HG02610 (cell line): ENCODE measurements around the gene RAB5B.
"Not testable (repeated sequence)": the region's sequence is repeated elsewhere in the genome, so short reads cannot be mapped to it uniquely, and the experiment has no call there.

Experiments used
- ATAC-seq: cut with Tn5 transposase; IDR thresholded peaks from one replicate; pipeline ENCODE4 v1.9.1; 2021; ENCODE audit warnings: mild to moderate bottlenecking, moderate library complexity; ENCODE audit not compliant: unreplicated experiment

Gene RAB5B

DNA sequence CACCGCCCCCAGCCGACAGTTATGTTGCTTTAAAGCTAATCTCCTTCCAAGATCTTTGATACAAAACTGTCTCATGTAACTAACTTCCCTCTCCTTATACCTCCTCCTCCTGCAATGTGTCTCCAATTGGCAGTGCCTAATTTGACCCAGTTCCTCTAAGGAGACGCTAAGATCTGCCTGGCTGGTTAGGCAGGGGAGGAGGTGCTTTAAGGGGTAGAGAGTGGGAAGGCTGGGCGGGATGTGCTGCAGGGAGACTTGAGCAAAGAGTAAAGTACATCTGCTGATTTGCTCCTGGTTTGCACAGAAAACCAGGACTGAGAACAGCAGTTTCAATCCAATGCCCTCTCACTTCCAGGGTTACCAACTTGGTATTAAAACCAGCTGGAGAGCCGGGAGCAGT is 39.6 kb downstream of the RAB5B start:
- ATAC-seq, result no peak

DNA sequence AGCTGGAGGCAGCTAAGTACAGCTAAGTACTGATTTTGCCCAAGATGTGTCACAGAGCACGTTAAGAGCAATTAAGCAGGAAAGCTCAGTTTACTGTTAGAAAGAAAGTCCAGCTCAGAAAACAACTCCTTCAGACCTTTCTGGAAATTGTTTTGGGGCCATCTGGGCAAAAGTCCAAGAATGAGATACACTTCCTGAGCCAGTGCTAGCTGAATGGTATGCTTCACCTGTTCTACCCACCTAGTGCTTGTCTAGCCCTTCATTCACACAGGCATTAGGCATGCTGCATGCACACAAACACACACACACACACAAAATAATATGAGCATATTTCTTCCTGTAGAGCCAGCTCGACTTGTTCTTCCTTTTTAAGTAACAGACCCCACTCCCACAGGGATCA is 40.3 kb downstream of the RAB5B start:
- no peak for ATAC-seq

DNA sequence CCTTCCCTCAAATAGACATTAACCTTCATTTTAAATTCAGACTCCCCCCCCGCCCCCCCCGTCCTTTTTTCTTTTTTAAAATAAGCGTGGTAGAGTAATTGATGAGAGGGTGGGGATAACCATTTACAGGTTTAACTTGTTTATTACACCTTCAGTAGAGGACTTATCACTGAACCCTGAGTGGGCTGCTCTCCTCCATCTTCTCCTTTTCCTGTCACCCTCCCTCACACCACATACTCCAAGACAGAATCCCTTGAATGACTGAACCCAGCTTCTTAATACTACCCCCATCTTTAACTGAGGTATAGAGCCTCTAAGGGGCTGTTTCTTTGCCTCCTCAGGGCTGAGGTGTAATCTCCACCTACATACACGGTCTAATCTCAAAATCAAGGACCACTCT is 43.3 kb downstream of the RAB5B start:
- ATAC-seq, result no peak

DNA sequence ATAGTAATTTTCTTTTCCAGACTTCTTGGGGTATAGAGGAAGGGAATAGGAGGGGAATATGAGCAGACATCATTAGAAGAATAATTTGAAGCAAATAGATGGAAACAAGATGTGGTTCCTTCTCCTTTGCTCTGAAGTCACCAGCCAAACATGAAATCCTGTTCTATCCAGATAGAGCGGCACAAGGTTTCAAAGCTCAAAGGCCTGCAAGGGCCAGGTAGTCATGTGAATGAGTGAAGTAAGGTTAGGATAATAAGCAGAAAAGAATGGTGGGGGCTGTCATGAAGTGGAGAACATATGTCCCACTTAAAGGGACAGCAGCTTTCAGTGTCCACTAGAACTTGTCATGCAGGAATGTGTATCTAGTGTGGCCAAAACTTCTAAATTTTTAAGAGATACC is 44.5 kb downstream of the RAB5B start:
- ATAC-seq, result no peak

DNA sequence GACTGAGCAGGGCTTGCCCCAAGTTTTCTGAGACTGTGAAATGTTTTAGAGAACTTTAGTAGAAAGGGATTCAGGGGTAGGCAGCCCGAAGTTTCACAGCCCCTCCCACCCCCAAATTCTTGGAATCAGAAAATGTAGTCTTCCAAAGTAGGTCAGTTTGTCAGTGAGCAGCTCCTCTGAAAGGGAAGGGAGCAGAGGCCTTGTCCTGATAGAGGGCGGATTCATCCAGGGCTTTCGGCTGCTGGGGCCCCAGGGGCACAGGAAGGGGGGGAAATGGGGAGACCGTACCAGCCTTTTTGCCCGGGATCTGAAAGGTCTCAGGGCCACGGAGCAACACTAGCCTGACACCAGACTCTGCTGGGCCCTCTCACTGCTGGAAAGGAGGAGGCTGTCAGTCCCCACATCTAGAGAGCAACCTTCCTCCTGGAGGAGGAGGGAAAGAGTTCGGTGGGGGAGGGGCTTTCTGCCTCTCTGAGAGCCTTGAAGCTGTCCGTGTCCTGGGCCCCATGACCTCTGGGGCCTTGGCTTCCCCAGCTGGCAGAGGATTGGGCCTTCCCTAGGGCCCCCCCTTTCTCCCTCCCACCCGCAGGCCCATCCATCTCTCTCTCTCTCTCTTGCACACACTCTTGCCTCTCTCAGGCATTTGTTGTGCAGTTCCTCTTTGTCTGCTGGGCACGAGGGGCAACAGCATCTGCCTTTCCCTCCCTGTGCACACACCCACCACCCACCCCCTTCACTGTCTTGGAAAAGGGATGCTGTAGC is 46.7 kb downstream of the RAB5B start, which contains the start of gene IKZF4:
IKZF4 (plus strand) TSS at position 621 of the 762 bp plus-strand sequence. CDS start 451 bp downstream, outside the sequence.
- ATAC-seq, result no peak

DNA sequence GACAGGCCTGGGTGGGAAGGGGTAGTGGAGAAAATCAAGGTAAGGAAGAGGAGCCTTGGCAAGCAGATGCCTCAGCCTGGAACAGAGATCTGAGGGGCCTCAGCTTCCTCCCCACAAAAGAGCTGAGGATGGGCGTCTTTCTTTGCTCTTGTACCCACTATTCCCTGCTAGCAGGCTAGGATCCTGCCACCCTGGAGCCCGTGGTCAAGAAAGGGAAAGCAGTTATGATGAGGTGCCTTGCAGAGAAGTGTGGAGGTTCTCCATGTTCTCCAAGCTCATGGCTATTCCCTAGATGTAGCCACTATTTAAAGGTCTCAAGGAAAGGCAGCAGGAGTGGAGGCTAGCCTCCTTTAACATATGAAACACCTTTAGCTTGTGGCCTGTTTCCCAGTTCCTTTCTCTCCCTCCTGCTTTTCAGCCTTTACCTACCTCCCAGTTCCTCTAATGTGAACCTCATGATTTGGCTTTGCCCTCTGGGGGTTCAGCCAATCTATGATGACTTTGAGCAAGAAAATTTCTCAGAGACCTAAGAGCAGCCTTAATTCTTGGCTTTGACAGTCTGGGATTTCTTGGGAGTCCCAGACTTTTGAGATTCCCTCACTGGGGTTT is 48.1 kb downstream of the RAB5B start:
- ATAC-seq, result no peak

DNA sequence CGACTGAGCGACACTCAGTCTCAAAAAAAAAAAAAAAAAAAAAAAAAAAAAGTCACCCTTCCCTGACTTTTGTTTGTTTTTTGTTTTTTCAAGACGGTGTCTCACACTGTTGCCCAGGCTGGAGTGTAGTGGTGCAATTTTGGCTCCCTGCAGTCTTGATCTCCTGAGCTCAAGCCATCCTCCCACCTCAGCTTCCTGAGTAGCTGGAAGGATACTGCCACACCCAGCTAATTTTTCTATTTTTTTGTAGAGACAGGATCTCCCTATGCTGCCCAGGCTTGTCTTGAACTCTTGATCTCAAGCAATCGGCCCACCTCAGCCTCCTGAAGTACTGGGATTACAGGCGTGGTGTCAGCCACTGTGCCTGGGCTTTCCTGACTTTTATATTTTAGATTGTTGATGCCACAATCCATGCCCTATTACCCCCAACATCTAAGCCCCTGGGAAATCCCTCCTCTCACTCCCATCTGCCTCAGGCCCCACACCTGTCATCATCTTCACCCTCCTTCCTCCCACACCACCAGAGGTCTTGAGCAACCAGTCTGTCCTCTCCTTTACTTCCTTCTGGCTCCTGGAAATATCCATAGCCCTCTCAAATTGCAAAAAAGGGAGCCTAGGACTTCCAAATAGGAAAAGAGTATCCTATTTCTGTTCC is 54.8 kb downstream of the RAB5B start:
- ATAC-seq, result no peak

DNA sequence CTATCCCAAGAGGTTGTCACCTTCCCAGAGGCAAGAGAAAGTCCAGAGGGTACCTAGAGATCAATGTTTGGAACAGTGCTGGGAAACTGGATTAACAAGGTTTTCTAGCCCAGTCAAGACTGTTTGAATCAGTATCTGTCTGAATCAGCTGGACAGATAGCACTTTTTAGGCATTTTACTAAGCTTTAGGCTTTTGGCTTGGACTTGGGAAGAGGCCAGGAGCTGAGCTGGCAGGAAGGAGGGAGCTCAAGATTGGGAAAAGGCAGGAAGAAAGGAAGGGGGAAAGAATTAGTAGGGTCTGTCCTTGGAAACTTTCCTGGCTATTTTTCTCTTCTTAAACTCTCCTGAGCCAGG is 55.3 kb downstream of the RAB5B start:
- no peak for ATAC-seq

DNA sequence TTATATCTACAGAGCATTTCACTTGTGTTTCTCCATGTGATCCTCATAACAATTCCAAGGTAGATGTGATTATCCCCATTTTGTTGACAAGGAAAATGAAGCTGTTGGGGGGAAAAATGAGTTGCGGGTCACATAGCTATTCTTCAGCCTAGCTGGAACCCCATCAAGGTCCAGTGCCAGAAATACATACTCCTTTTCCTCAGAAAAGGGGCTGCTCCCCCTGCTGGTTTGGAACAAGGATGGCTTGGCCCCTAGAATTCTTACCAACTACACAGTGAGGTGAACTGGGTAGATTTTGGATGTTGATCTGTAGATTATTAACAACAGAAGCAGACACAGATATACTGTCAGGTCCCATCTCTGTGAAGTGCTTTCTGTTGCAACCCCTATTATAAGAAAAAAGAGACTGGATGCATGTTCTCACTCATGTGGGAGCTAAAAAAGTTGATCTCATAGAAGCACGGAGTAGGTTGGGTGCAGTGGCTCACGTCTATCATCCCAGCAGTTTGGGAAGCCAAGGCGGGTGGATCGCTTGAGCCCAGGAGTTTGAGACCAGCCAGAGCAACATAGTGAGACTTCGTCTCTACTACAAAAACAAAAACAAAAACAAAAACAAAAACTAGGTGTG is 55.9 kb downstream of the RAB5B start:
- ATAC-seq, result no peak

DNA sequence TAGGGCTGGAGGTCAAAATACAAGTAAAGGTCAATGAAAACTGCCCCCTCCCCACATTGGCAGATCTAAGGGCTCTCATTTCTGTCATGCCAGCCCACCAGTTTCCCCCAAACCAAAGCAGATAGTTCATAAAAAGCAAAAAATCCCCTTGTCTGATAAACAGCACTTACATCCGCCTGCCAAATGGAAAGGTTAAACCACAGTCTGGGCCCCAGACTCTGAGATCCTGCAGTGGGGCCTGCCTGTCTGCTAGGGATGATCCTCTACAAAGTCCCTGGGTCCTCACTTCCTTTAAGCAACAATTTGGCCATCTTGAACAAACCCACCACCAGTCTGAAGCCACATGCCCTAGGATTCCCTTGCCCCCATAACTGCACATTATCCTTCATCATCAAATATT is 58.1 kb downstream of the RAB5B start:
- no peak for ATAC-seq

DNA sequence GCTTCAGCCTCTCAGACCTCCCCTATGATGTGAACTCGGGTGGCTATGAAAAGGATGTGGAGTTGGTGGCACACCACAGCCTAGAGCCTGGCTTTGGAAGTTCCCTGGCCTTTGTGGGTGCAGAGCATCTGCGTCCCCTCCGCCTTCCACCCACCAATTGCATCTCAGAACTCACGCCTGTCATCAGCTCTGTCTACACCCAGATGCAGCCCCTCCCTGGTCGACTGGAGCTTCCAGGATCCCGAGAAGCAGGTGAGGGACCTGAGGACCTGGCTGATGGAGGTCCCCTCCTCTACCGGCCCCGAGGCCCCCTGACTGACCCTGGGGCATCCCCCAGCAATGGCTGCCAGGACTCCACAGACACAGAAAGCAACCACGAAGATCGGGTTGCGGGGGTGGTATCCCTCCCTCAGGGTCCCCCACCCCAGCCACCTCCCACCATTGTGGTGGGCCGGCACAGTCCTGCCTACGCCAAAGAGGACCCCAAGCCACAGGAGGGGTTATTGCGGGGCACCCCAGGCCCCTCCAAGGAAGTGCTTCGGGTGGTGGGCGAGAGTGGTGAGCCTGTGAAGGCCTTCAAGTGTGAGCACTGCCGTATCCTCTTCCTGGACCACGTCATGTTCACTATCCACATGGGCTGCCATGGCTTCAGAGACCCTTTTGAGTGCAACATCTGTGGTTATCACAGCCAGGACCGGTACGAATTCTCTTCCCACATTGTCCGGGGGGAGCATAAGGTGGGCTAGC is 60.9 kb downstream of the RAB5B start:
- no peak for ATAC-seq

DNA sequence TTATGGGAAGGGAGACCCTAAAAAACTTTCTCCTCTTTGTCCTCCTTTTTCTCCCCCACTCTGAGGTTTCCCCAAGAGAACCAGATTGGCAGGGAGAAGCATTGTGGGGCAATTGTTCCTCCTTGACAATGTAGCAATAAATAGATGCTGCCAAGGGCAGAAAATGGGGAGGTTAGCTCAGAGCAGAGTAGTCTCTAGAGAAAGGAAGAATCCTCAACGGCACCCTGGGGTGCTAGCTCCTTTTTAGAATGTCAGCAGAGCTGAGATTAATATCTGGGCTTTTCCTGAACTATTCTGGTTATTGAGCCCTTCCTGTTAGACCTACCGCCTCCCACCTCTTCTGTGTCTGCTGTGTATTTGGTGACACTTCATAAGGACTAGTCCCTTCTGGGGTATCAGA is 63.3 kb downstream of the RAB5B start:
- ATAC-seq, result no peak

DNA sequence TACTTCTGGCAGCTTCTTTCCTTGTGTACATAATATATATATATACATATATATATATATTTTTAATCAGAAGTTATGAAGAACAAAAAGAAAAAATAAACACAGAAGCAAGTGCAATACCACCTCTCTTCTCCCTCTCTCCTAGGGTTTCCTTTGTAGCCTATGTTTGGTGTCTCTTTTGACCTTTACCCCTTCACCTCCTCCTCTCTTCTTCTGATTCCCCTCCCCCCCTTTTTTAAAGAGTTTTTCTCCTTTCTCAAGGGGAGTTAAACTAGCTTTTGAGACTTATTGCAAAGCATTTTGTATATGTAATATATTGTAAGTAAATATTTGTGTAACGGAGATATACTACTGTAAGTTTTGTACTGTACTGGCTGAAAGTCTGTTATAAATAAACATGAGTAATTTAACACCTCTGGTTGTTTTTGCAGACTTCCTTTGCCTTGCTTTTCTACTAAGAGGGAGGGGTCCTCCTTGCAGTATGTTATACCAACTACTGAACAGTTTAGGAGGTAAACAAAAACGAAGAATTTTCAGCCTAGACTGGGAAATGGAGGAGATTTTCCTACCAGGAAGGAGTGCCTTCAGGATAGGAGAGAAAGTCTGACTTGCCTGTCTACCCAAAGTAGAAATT is 64.3 kb downstream of the RAB5B start:
- ATAC-seq, result no peak

DNA sequence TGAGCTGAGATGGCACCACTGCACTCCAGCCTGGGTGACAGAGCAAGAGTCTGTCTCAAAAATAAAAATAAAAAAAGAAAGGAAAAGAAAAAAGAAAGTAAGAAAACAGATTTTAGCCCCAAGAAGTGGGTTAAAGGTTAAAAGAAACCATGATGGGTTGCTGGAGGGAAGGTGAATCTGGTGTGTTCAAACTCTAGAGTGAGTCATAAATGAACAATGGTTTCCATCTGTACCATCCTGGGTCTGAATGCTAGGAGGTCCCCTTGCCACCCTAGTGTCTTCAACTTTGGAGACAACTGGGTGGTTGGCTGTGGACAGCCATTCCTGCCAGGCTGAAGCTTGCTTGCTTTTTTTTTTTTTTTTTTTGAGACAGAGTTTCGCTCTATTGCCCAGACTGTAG is 66.3 kb downstream of the RAB5B start:
- ATAC-seq, result no peak

DNA sequence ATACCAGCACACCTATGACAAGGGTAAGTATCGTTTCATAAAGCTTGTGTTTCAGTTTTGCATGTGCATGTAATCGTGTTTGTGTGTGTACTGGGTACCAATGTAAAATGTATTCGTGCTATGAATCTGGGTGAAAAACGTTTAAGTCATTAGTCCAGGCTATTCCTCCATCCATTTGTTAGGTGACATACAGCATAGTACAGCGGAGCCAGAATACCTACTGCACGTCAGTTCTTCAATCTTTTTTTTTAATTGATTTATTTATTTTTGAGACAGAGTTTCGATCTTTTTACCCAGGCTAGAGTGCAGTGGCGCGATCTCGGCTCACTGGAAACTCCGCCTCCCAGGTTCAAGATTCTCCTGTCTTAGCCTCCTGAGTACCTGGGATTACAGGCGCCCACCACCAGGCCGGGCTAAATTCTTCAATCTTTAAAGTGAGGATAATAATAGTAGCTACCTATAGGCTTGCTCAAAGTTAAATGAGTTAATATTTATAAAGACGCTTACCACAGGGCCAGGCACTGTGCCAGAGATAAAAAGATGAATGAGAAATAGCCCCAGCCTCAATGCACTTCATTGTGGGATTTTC is 67.2 kb downstream of the RAB5B start:
- no peak for ATAC-seq

DNA sequence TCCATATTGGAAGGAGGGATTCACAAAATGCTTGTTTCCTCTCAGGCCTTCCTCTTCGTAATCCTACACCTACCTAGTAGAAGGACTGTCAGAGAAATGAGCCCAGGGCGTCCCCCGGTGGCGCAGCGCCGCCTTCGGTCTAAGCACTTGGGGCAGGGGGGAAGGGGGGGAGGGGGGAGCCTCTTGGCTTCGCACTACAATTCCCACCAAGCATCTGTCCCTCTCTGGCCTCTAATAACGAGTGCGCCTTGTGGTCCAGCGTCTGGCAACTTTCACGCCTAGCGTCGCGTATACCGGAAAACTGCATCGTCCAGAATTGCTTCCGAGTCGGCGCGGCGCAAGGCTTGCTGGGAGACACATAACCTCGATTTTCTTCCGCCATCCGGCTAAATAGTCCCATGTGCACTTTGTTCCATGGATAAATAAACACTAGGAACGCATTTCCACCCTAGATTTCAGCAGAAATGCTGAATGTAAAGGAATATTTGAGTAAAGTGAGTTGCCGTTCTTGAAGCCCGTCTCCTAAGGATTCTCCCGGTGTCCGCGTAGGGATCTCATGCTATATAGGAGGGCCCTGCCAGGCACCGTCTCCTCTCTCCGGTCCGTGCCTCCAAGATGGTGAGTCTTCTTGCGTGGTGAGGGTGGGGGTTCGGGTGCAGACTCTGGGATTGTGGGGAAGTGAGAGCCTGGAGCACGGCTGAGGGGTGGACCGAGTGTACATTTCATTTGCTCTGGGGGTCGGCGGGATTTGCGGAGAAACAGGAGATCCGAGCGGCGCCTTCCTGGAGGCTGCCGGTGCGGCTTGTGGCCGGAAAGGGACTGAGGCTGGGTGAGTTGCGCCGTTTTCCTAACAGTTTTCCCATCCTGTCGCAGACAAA is 67.9 kb downstream of the RAB5B start, which contains the start of gene RPS26:
RPS26 (plus strand) TSS at position 367 of the 878 bp plus-strand sequence; CDS start at position 616, 249 bp downstream.
- peak; percentile 89 for ATAC-seq

DNA sequence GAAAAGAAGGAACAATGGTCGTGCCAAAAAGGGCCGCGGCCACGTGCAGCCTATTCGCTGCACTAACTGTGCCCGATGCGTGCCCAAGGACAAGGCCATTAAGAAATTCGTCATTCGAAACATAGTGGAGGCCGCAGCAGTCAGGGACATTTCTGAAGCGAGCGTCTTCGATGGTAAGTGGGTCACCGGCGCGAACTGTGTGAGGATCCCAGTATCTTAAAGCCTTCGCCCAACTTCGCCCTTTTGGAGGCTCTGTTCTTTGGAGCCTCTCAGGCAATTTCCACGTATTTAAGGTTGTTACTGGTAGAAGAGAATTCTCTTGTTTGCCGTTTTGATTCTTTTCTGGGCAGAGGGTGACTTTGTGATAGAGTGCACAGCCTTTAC is 68.5 kb downstream of the RAB5B start:
- not testable (repeated sequence) for ATAC-seq

DNA sequence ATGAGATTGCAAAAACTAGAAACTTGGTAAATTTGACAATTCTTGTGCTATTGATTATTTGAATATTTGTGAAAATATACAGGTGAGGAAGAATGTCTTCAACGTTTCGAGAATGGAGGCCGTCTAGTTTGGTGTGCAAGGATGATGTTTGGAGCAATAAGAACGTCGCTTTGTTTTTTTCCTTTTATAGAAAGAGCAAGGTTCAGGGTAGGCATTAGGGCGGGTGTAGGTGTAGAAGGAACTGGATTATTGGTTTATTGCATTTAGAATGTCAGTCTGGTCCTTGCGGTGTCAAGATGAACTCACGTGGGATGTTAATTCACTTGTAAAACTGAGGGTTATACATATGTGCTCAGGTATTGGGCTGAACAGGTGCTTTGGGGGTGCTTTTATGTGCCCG is 69.0 kb downstream of the RAB5B start:
- no peak for ATAC-seq
